HepG2 (cell line): ENCODE data around the gene FBXO2. TPM values are rescaled to one million over a fixed set of nuclear protein-coding genes. Genes with fewer than 3 reads are reported as not detected.

Experiments
- BCLAF1 ChIP-seq: fragments of 450-650 bp; IDR thresholded peaks from 2 replicates; pipeline ENCODE4 v1.6.1; 2017; ENCODE audit warnings: mild to moderate bottlenecking
- KDM5A ChIP-seq: fragments of 200-600 bp; sonication (generic); IDR thresholded peaks from 2 replicates; pipeline ENCODE4 v1.7.0; 2018; ENCODE audit warnings: antibody characterized with exemption, mild to moderate bottlenecking, low read length, borderline replicate concordance
- KDM6A ChIP-seq: IDR thresholded peaks from 2 replicates; pipeline ENCODE4 v1.6.1; 2016; ENCODE audit warnings: low read depth
- MED8 ChIP-seq: sonication (generic); formaldehyde crosslinking; IDR thresholded peaks from 2 replicates; pipeline ENCODE4 v1.8.1; 2023; ENCODE audit warnings: mild to moderate bottlenecking, missing genetic modification reagents; ENCODE audit not compliant: insufficient replicate concordance
- POLR2AphosphoS5 ChIP-seq: IDR thresholded peaks from 2 replicates; pipeline ENCODE4 v1.6.1; 2012; ENCODE audit warnings: low read depth, low read length
- THYN1 ChIP-seq: sonication (generic); formaldehyde crosslinking; IDR thresholded peaks from 2 replicates; pipeline ENCODE4 v1.8.1; 2023; ENCODE audit warnings: low read depth, mild to moderate bottlenecking, moderate library complexity, missing genetic modification reagents, borderline replicate concordance
- ZC3H4 ChIP-seq: sonication (generic); formaldehyde crosslinking; IDR thresholded peaks from 2 replicates; pipeline ENCODE4 v1.4.0; 2020; ENCODE audit warnings: missing genetic modification reagents, borderline replicate concordance
- ZNF558 ChIP-seq: sonication (generic); formaldehyde crosslinking; IDR thresholded peaks from 2 replicates; pipeline ENCODE4 v1.9.0; 2022; ENCODE audit warnings: mild to moderate bottlenecking, missing genetic modification reagents, borderline replicate concordance
- ZNF761 ChIP-seq: sonication (generic); formaldehyde crosslinking; conservative IDR thresholded peaks from 2 replicates; pipeline ENCODE4 v1.4.0; 2020; ENCODE audit warnings: mild to moderate bottlenecking, missing genetic modification reagents
- ZUFSP ChIP-seq: sonication (generic); formaldehyde crosslinking; IDR thresholded peaks from 2 replicates; pipeline ENCODE4 v1.9.0; 2021; ENCODE audit warnings: missing genetic modification reagents, mild to moderate bottlenecking, borderline replicate concordance
- polyA plus RNA-seq, 8 experiments: library from polyadenylated mRNA; depleted of rRNA in 3 of 8; stranded (reverse) in 7 of 8; unstranded in 1 of 8; fragments of >200 nt; fragmentation: Illumina TruSeq in 4 of 8; extraction: Trizol in 4 of 8; gene quantifications; 2 replicates each; pipeline versions ENCODE4 v1.2.1 to v1.2.3, GENCODE V29; 2011 to 2016; ENCODE audit warnings: low read depth in 4 of 8, missing spikeins in 1 of 8, mixed read lengths in 1 of 8; ENCODE audit not compliant: insufficient read depth in 1 of 8
- total RNA-seq, 5 experiments: library from RNA; depleted of rRNA; stranded (reverse); fragments of >200 nt; fragmentation: Illumina TruSeq; extraction: Trizol; gene quantifications; 2 replicates each; pipeline ENCODE4 v1.2.3, GENCODE V29; 2016; ENCODE audit warnings: low read depth in 1 of 5
- TF ChIP-seq, protein P1 (sequence below): sonication (generic); formaldehyde crosslinking; IDR thresholded peaks from 2 replicates; pipeline ENCODE4 v1.9.0; 2022; ENCODE audit warnings: missing genetic modification reagents, mild to moderate bottlenecking, borderline replicate concordance
- TF ChIP-seq, protein P2 (sequence below): sonication (generic); formaldehyde crosslinking; IDR thresholded peaks from 2 replicates; pipeline ENCODE4 v1.5.0; 2020; ENCODE audit warnings: mild to moderate bottlenecking, missing genetic modification reagents
- TF ChIP-seq, protein P3 (sequence below): sonication (generic); formaldehyde crosslinking; IDR thresholded peaks from 2 replicates; pipeline ENCODE4 v1.5.1; 2020; ENCODE audit warnings: mild to moderate bottlenecking, missing genetic modification reagents, moderate library complexity

The FBXO2 gene
- total and polyA plus RNA-seq, 2 of the 13 experiments (the other 11 are each of a cell fraction or from before 2014, with no cell fraction given): 79.3 to 112 TPM

DNA sequence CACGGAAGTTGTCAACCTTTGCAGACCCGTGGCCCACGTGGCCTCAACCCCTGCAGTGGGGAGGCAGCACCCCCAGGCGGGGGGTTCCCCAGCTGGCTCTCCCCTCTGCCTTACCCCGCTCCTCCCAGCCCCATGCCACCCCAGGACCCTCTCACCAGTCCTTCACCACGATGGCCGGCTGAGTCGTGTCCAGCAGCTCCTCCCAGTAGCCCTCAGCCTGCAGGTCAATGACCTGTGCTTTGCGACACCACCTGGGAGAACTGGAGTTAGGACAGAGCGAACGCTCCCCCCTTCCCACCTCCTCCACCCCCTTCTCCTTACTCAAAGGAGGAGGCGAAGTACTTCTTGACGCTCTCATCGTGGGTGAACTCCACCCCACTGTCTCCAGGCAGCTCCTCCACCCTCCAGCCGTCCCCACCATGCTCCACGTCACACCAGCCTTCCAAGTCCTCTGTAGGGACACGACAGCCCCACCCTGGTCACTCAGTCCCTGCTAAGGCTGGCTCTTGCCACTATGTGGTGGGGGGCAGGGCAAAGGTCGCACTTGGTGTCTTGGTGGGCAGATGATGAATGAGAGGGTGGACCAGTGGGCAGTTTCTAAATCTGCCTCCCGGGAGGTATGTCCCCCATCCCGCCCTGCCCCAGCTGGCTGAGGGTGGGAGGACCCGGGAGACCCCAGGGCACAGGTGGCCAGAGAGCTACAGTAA is 4.5 kb downstream of the FBXO2 start (continued):
- no peak for TF ChIP-seq BCLAF1
- TF ChIP-seq ZNF558 (CRISPR knock-in tag): no peak
- no peak for TF ChIP-seq KDM5A
- TF ChIP-seq, protein P1, sequence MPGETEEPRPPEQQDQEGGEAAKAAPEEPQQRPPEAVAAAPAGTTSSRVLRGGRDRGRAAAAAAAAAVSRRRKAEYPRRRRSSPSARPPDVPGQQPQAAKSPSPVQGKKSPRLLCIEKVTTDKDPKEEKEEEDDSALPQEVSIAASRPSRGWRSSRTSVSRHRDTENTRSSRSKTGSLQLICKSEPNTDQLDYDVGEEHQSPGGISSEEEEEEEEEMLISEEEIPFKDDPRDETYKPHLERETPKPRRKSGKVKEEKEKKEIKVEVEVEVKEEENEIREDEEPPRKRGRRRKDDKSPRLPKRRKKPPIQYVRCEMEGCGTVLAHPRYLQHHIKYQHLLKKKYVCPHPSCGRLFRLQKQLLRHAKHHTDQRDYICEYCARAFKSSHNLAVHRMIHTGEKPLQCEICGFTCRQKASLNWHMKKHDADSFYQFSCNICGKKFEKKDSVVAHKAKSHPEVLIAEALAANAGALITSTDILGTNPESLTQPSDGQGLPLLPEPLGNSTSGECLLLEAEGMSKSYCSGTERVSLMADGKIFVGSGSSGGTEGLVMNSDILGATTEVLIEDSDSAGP: no peak
- no peak for TF ChIP-seq POLR2AphosphoS5
- TF ChIP-seq, protein P2, sequence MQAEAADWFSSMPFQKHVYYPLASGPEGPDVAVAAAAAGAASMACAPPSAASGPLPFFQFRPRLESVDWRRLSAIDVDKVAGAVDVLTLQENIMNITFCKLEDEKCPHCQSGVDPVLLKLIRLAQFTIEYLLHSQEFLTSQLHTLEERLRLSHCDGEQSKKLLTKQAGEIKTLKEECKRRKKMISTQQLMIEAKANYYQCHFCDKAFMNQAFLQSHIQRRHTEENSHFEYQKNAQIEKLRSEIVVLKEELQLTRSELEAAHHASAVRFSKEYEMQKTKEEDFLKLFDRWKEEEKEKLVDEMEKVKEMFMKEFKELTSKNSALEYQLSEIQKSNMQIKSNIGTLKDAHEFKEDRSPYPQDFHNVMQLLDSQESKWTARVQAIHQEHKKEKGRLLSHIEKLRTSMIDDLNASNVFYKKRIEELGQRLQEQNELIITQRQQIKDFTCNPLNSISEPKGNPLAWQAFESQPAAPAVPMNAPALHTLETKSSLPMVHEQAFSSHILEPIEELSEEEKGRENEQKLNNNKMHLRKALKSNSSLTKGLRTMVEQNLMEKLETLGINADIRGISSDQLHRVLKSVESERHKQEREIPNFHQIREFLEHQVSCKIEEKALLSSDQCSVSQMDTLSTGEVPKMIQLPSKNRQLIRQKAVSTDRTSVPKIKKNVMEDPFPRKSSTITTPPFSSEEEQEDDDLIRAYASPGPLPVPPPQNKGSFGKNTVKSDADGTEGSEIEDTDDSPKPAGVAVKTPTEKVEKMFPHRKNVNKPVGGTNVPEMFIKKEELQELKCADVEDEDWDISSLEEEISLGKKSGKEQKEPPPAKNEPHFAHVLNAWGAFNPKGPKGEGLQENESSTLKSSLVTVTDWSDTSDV (CRISPR knock-in tag): no peak
- no peak for TF ChIP-seq KDM6A (CRISPR knock-in tag)
- no peak for TF ChIP-seq ZC3H4 (CRISPR knock-in tag)
- TF ChIP-seq ZNF761 (CRISPR knock-in tag): no peak
- no peak for TF ChIP-seq ZUFSP (CRISPR knock-in tag)
- no peak for TF ChIP-seq MED8 (CRISPR knock-in tag)
- TF ChIP-seq, protein P3, sequence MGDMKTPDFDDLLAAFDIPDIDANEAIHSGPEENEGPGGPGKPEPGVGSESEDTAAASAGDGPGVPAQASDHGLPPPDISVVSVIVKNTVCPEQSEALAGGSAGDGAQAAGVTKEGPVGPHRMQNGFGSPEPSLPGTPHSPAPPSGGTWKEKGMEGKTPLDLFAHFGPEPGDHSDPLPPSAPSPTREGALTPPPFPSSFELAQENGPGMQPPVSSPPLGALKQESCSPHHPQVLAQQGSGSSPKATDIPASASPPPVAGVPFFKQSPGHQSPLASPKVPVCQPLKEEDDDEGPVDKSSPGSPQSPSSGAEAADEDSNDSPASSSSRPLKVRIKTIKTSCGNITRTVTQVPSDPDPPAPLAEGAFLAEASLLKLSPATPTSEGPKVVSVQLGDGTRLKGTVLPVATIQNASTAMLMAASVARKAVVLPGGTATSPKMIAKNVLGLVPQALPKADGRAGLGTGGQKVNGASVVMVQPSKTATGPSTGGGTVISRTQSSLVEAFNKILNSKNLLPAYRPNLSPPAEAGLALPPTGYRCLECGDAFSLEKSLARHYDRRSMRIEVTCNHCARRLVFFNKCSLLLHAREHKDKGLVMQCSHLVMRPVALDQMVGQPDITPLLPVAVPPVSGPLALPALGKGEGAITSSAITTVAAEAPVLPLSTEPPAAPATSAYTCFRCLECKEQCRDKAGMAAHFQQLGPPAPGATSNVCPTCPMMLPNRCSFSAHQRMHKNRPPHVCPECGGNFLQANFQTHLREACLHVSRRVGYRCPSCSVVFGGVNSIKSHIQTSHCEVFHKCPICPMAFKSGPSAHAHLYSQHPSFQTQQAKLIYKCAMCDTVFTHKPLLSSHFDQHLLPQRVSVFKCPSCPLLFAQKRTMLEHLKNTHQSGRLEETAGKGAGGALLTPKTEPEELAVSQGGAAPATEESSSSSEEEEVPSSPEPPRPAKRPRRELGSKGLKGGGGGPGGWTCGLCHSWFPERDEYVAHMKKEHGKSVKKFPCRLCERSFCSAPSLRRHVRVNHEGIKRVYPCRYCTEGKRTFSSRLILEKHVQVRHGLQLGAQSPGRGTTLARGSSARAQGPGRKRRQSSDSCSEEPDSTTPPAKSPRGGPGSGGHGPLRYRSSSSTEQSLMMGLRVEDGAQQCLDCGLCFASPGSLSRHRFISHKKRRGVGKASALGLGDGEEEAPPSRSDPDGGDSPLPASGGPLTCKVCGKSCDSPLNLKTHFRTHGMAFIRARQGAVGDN (CRISPR knock-in tag): peak; percentile 28; the same call in 1 of the 2 replicates
- no peak for TF ChIP-seq THYN1 (CRISPR knock-in tag)
